ENCODE measurements around the gene TIMP3.

GRCh38 chr22:32831584-32831983, 30.1 kb downstream of the TIMP3 start:
- no peak for TF ChIP-seq CTCF (IDR thresholded peaks at IDR 0.05)
- TF ChIP-seq POLR2A (IDR thresholded peaks at IDR 0.05), result no peak

Measured in lower leg skin (tissue), 3 donors.